BLaER1 (cell line): Measurements from ENCODE around the gene DDX53.

Experiments
- H3K27ac ChIP-seq: shearing (Covaris generic); formaldehyde crosslinking; 2 replicates; pipeline ENCODE4 v1.8.1; 2022
- H3K27me3 ChIP-seq: shearing (Covaris generic); formaldehyde crosslinking; 2 replicates; pipeline ENCODE4 v1.8.1; 2022
- H3K36me3 ChIP-seq: shearing (Covaris generic); formaldehyde crosslinking; 2 replicates; pipeline ENCODE4 v1.8.1; 2022
- H3K4me1 ChIP-seq: shearing (Covaris generic); formaldehyde crosslinking; 2 replicates; pipeline ENCODE4 v1.8.1; 2022
- H3K4me2 ChIP-seq: shearing (Covaris generic); formaldehyde crosslinking; 2 replicates; pipeline ENCODE4 v1.8.1; 2022
- H3K4me3 ChIP-seq: shearing (Covaris generic); formaldehyde crosslinking; 2 replicates; pipeline ENCODE4 v1.8.1; 2022
- H3K9ac ChIP-seq: shearing (Covaris generic); formaldehyde crosslinking; 2 replicates; pipeline ENCODE4 v1.8.1; 2022
- H3K9me3 ChIP-seq: shearing (Covaris generic); formaldehyde crosslinking; 2 replicates; pipeline ENCODE4 v1.8.1; 2022
- H4K20me1 ChIP-seq: shearing (Covaris generic); formaldehyde crosslinking; 2 replicates; pipeline ENCODE4 v1.8.1; 2022
- Cebpa-rat ChIP-seq: shearing (Covaris generic); IDR thresholded peaks from 2 replicates; pipeline ENCODE4 v1.8.1; 2022

Gene DDX53

DNA sequence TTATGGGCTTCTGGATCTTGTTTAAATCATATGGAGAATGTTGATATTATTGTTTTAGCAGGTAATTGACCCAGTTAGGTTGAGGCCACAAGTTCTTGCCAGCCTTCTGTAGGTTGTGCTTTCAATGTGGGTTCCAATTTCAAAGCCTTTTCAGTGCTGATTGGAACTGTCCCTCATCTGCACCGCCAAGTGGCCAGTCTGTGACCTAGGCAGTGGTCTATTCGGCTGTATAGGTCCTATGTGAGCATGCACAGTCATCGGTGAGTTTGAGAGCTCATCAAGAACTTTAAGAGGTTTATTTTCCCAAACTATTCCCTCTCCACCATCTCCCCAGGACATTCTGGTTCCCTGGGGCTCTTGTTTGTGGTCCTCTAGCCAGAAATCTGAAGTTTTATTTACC, 35.7 kb downstream of the DDX53 start:
- Histone ChIP-seq H3K4me2 (no peak overlapping the region), H3K27ac (no peak overlapping the region), H3K9ac (no peak overlapping the region), H3K36me3 (no peaks in the 10 kb centered on the region), H3K4me1 (no peaks in the 10 kb centered on the region), H4K20me1 (no peaks in the 10 kb centered on the region), H3K27me3 (no peaks in the 10 kb centered on the region), H3K4me3 (no peak overlapping the region), H3K9me3 (no peaks in the 10 kb centered on the region)
- no peak for TF ChIP-seq Cebpa-rat

DNA sequence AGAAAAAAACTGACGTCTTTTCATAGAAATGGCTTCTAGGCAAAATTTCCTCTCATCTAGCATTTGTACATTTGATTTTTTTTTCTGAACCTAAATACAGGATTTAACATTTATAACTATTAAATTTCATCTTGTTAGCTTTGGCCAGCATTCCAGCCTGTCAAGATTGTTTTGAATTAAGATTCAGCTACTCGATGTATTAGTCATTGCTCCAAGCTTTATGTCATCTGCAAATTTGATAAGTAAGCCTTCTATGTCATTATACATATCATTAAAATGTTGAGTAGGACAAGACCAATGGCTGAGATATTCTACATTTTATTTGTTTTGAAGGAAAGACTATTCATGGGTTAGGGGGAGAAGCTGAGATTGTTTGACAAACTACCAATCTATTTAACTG, 46.7 kb downstream of the DDX53 start:
- no peaks in the 10 kb centered on the region for H3K27me3 ChIP-seq
- no peak overlapping the region for H3K9ac ChIP-seq
- H3K4me3 ChIP-seq, result no peak overlapping the region
- H3K4me2 ChIP-seq, result no peak overlapping the region
- H3K4me1 ChIP-seq, result no peaks in the 10 kb centered on the region
- H3K9me3 ChIP-seq, result no peaks in the 10 kb centered on the region
- no peaks in the 10 kb centered on the region for H4K20me1 ChIP-seq
- no peaks in the 10 kb centered on the region for H3K36me3 ChIP-seq
- no peak overlapping the region for H3K27ac ChIP-seq
- TF ChIP-seq Cebpa-rat, result no peak

DNA sequence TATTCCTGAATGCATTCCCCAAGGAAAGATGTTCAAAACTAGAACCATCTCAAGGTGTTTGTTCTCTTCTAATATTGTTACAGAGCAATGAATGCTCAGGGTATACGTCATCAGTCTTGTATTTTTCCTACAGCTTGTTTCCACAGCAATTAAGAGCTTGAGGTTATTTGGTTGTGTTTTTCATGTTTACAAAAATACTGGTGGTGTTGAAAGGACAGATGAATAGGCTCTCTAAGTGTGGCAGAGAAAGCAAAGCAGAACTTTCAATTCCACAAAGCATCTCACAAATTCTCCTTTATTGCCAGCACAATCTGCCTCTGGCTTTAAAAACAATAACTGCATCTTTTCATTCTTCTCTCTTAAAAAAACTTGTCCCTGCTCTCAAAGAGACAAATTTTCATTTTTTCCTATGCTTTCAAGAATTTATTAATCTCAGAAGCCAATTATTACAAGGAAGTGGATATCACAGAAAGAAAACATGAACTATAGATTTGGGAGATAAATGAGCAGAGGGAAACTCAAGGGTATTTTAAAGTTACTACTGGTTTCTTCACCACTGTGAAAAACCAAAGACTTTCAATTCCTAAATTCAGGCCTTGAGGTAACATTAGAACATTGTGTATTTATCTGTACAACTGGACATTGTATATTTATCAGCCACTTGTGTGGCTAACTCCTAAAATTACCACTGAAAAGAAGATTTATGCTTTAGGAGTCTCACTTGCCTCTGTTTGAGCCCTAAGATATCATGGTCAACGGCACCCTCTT, 49.2 kb downstream of the DDX53 start:
- H3K4me2 ChIP-seq, result no peak overlapping the region
- no peak overlapping the region for H3K9ac ChIP-seq
- H4K20me1 ChIP-seq, result no peaks in the 10 kb centered on the region

DNA sequence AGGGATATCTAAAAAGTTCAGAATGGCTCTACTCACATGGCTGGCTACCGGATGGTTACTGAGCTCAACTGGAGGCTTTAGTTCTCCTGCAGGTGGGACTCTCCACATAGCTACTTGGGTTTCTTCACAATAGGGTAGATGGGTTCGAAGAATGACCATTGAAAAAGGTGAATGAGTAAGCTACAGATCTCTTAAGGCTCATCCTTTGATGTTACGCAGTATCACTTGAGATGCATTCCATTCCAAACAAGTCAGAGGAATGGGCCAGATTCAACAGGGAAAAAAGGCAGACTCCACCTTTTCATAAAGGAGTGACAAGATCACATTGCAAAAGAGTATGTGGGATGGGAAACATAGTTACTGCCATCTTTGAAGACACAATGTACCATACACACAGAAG, 52.6 kb downstream of the DDX53 start:
- no peak for TF ChIP-seq Cebpa-rat
- H3K9ac ChIP-seq, result no peak overlapping the region

More for the DNA sequence above, 49.2 kb downstream of the DDX53 start:
- Histone ChIP-seq H3K9me3 (no peaks in the 10 kb centered on the region), H3K27ac (no peak overlapping the region), H3K4me1 (no peaks in the 10 kb centered on the region), H3K36me3 (no peaks in the 10 kb centered on the region), H3K4me3 (no peak overlapping the region), H3K27me3 (no peaks in the 10 kb centered on the region)
- no peak for TF ChIP-seq Cebpa-rat

More for the DNA sequence above, 52.6 kb downstream of the DDX53 start:
- Histone ChIP-seq H3K4me1 (no peaks in the 10 kb centered on the region), H3K4me3 (no peak overlapping the region), H4K20me1 (no peaks in the 10 kb centered on the region), H3K9me3 (no peaks in the 10 kb centered on the region), H3K36me3 (no peaks in the 10 kb centered on the region), H3K4me2 (no peak overlapping the region), H3K27ac (no peak overlapping the region), H3K27me3 (no peaks in the 10 kb centered on the region)
